HG03196 (cell line): ENCODE measurements around the gene RFPL3.
"Not testable (repeated sequence)": the region's sequence is repeated elsewhere in the genome, so short reads cannot be mapped to it uniquely, and the experiment has no call there.

Source experiments
- ATAC-seq: cut with Tn5 transposase; IDR thresholded peaks from one replicate; pipeline ENCODE4 v1.9.1; 2021; ENCODE audit not compliant: unreplicated experiment

Gene RFPL3

DNA sequence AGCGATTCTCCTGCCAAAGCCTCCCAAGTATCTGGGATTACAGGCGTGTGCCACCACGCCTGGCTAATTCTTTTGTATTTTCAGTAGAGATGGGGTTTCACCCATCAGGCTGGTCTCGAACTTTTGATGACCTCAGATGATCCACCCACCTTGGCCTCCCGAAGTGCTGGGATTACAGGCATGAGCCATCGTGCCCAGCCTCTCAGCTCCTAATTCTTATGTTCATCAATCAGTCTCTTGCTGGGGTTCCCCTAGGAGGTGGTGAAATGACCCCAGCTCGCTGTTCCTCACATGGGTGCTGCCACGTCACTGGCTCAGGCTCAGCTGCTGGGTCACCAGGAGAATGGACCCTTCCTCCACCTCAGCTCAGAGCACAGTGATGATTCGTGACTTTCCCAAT lies at the start of gene RFPL3:
TSS of gene RFPL3 (plus strand) at position 301 of the 400 bp plus-strand sequence. CDS start 205 bp downstream, outside the sequence.
- not testable (repeated sequence) for ATAC-seq

DNA sequence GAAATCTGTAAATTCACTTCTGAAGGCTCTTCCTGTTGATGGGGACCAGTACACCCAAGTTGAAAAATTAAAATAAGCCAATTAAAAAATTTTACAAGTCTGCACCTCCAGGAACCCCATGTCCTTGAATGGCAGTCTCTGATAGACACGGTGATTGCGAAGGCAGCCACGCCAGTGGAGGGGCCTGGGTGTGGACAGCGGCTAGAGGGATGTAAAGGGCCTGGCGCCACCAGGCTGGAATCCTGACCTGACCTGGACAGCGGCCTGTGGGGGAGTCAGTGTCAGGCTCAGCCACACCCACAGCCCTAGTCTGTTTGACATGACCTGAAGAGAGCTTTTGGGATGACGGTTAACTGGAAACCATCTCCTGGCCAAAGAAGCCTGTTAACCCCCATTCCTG lies 49.5 kb upstream of the RFPL3 start:
- no peak for ATAC-seq

DNA sequence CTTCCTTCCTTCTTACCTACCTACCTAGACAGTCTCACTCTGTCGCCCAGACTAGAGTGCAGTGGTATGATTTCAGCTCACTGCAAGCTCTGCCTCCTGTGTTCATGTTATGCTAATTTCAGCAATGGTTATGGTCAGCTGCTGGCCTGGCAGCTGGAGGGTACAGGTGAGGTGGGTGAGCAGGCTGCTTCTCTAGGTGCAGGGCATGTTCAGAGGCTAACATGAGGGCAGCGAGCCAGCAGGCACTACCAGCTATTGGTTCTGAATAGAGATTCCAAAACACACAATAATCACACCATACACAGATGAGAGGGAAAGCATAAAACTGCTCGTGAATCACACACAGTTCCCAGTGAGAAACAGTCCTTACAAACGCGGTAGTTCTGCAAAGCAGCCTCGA lies 48.7 kb upstream of the RFPL3 start:
- no peak for ATAC-seq

DNA sequence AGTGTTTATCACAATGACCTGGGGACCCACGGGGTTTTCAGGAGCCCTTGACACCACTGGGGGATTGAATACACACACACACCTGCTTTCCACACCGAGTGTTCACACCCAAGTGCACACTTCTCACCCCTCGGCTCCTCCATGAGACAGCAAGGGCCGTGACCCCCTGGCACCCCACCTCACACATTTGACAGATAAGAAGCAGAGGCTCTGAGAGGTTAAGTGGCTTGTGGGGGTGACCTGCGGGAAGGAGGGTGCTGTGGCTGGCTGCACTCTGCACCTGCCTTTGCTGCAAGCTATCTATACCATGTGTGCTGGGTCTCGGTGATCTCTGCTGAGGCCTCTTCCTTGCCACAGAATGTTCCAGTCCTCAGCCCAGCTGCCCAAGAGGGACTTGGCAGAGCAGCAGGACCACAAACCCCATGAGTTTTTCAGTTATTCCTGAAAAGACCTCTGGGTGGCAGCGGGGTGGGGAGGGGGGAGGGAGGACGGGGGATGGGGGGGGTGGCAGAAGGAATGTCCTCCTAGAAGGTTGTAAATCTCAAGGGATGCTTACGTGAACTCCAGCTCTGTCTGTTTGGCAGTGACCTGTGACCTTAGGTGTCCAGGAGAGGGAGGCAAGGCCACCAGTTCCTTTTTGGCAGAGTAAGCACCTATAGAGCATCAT lies 47.9 kb upstream of the RFPL3 start:
- no peak for ATAC-seq

DNA sequence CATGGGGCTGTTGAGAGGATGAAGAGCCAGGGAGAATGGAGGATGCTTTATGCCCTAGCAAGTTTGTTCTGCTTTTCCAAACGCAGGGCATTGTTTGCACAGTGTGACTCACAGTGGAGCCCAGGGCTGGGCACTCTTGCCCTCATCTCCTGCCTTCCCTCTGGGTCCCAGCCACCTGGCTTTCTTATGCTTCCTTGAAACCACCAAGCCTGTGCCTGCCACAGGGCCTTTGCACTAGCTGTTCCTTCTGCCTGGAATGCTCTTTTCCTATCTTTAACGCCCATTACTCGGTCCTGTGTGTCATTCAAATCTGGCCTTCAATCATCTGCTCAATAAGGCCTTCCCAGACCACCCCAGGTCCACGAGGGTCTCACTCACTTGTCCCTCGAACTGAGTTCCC lies 46.9 kb upstream of the RFPL3 start:
- no peak for ATAC-seq

DNA sequence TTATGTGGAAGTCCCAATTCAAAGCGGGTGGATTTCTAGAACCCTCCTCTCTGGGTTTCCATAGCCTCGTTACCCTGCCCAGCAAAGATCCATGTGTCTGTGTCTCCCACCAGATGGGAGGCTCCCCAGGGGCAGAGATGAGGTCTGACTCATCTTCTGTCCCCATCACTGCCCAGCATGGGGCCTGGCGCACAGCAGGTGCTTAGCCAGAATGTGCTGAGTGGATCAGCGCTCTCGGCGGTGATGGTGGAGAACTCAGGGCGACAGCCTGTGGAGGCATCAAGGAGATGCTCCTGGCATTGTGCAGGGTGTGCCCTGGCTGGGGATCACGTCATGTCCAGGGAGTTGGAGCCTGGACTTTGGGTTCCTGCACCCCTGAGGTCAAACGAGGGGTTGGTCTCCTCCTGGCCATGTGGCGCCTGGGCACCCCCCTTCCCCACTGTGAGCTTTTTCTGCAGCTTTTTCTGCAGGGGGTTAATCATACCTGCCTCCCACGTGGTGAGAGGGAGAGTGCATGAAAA lies 46.1 kb upstream of the RFPL3 start:
- ATAC-seq = no peak

DNA sequence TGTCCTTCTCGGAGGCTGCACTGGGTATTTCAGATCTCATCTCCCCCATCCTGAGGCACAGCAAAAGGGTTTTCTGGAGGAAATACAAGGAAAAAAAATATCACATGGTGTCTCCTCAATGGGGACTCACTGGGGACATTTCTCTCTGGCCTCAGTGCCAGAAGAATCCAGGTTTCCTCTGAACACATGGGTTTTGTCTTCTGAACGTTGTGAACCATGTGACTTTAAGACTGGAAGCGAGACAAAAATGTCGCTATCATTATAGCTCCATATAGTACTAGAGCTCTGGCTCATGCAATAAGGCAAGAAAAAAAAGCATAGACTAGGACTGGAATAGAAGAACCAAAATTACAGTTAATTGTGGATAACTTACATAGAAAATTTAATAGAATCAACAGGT lies 44.9 kb upstream of the RFPL3 start:
- no peak for ATAC-seq

DNA sequence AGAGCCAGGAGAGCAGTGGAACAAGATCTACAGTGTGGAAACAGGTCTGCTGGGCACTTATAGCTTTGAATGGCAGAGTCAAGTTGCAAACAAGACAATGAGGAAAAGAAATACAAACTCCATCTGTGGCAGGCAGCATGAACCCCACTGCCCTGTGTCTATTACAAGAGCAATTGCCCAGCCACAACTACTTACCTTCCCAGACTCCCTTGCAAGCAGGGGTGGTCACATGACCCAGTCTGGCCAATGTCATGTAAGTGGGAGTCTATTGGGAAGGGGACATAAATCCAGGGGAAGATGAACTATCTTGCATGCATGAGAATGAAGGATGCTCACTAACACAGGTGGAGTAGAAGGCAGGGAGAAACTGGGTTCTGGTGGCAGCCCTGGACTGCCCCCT lies 44.1 kb upstream of the RFPL3 start:
- ATAC-seq = no peak

DNA sequence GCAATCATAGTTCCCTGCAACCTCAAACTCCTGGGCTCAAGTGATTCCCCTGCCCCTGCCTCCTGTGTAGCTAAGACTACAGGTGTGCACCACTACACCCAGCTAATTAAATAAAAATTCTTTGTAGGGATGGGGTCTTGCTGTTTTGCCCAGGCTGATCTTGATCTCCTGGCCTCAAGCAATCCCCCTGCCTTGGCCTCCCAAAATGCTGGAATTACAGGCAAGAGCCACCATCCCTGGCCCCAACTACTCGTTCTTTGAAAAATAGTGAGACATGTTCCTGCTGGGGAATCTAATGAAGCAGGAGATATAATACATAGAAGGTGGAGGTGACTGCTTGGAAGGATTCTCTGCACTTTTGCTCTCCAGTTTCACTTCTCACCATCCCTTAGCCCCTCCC lies 40.1 kb upstream of the RFPL3 start:
- ATAC-seq = no peak

DNA sequence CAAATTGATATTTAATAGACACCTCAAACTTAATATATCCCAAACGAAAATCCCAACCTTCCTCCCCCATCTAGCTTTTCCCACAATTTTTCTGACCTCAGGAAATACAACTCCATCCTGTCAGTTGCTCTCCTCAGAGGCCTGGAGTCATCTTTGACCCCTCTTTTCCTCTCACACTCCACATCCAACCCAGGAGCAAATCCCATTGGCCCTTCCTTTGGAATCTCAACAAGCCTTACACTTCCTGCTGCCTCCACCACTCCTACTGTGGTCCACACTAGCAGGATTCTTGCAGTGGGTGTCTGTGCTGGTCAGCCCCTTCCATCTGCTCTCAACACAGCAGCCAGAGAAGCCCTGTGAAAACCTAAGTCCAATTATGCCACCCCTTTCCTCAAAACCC lies 39.3 kb upstream of the RFPL3 start:
- no peak for ATAC-seq

DNA sequence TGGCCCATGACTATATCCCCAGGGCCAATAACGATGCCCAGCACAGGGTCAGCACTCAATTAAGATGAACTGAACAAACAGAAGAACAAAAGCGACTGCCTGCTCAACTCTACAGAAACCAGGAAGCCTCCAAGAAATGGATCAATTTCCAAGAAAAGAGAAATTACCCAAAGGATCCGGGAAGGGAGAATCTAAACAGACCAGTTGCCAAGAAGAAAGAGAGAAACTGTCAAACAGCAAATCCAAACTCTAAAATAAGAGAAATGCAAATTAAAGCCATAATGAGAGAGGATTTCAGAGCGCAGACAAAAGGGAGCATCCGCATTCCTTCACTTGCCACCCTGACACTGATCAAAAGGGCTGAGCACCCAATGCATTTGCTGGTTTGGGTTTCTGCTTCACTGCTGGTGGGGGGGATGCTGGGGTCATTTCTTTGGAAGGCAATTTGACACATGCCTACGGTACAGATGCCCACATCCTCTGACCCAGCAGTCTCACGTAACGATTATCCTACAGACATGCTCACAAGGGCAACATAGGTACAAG lies 37.7 kb upstream of the RFPL3 start:
- ATAC-seq = no peak

DNA sequence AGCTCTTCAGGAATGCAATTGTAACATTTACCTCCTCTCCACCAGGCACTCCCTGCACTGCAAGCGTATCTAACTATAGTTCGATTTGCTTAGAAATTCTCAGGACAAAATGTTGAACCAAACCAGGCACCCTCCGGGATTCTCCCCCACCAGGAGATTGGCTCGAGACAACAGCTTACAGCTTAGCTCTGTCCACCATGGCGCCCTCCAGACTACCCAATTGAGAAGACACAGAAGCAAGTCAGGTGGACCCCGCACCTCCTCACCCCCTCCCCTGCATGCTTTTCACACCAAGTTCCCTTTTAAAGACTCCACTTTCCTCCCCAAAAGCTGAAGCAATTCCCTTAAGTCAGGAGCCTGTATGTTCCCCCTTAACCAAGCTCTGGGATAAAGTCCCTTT lies 34.7 kb upstream of the RFPL3 start:
- ATAC-seq = no peak

DNA sequence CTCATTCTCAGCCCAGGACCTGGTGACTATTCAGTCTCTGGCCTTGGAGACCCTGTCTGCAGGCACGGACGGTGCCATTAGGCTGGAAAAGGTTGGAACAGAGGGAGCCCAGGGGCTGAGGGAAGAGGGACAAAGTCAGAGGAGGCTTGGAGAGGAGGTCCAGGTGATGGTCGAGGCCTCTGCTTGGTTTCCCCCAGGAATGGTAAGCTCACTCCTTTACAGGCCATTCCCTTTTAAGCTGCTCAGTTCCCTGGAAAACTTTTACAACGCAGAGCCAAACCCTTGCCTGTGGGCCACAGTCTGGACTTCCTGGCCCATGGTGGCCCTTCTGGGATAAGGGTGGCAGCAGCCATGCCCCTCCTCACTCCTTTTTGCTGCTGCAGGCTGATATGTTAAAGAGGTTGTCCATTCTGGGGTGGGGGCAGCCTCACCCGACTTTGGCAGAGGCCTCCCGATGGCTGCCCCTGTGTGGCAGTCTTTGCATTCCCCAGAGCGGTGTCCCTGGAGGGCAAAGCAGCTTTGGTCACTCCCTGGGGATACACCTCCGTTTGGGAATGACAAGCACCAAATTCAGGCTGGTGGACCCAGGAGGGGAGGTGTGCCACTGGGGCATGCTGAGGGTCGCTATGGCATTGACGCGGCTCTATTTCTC lies 34.0 kb upstream of the RFPL3 start:
- no peak for ATAC-seq

DNA sequence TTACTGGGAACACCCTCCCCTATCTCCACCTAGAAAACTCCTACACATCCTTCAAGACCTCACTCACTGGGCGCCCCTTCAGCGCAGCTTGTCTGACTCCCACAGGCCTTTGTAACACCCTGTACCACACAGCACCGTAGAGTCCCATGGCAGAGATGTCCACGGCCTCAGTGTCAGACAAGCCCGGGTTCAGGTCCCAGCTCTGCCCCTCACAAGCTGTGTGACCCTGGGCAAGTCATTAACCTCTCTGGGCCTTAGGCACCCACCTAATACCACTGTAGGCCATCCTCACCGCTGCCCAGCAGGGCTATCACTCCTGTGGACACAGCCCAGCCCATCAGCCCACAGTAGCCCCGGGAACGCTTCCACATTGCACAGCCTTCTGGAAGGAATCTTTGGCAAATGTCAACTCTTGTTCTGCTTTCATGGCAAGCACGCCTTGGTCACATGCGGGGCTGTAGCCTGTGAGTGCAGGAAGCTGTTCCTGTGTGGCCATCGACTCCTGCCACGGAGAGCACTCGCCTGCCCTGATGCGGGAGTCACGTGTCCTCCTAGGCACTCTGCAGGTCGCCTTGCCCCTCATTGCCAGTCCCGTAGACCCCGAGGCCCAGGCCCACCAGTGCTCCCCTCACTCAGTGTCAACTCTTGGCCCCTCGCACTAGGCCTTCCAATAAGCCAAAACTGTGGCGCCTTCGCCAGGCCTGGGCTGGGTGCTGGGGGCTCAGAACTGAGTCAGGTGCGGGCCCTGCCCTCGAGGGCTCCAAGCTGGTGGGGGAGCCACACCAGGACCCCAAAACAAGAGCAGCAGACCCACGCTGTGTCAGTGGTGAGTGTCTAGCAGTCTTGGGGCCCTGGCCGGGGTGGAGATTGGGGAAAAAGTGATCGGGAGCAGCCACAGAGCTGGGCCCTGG lies 32.9 kb upstream of the RFPL3 start:
- no peak for ATAC-seq

DNA sequence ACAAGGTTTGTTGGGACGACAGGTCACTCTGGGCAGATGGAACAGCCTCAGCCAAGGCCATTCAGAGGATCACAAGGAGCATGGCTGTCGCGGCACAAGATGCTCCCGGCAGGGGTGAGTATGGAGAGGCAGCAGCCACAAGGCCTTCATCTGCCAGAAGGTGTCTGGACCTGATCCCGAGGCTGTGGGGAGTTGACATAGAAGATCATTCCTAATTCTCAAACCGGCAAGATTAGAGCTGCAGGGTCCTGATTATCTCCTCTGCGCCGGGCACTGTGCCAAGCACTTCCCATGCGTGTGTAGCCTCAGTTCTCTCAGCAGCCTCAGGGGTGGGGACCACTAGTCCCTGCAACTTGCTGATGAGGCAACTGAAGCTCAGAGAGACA lies 32.3 kb upstream of the RFPL3 start:
- no peak for ATAC-seq

DNA sequence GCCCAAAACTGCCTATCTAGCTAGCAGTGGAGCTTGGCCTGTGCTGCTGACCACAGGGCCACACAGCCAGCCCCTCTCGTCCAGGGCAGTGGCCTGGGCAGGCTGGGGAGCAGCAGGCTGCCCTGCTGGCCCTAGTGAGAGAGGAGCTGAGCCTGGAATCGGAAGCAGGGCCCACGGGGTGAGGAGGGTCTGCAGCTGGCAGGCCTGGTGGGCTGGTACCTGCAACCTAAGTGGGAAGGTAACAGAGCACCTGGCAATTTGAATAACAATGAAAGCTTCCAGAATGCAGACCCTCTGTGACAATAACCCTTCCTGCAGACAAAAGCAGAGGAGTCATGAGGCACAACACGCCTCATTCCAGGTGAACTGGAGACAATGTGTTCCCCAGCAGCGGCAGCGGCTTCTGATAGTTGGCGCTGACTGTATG lies 31.8 kb upstream of the RFPL3 start:
- no peak for ATAC-seq

DNA sequence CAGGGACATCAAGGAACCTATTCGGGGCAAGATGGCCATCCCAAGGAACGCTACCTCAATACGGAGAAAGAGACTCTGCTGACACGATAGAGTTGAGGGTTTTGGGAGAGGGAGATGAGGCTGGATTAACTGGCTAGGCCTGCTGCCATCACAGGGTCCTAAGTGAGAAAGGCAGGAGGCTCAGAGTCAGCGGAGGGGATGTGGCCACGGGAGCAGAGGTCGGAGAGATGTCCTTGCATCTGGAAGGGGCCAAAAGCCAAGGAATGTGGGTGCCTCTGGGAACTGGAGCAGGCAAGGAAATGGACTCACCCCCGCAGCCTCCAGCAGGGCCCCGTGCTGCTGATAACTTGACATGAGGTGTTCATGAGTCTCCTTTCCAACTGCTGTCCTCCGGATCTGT lies 31.0 kb upstream of the RFPL3 start:
- ATAC-seq = no peak

DNA sequence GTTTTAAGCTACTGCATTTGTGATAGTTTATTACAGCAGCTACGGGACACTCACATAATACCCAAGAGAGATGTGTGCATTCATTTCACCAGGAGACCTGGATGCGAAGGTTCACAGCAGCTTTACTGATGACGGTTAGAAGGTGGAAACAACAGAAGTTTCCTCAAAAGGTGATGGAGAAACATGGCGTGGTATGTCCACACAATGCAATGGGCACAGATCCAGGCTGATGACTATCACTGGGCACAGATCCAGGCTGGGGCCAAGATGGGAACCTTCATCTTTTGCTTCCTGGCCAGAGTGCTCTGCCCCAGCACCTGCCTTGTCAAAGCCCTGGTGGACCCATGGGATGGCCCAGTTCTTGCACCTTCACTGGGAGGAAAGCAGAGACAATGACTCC lies 30.6 kb upstream of the RFPL3 start:
- no peak for ATAC-seq

DNA sequence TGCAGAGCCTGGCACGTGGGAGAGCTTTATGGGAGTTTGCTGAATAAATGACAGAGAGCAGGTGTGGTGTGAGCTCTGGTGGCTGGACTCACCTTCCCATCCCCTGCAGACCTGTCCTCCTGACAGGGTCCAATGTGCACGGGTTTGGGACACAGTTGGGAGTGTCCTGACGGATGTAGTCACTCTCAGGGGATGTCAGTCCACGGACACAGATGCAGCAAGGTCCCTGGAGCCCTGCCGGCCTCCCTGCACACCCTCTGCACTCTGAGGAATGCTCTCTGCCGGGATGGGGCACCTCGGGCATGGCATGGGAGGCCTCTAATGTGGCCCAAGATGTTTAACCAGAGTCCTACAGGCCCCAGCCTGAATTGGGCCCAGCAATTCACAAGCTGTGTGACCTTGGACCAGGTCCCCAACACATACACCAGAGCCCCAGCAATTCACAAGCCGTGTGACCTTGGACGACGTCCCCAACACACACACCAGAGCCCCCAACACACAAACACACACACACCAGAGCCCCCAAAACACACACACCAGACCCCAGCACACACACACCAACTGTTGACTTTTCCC lies 30.0 kb upstream of the RFPL3 start:
- no peak for ATAC-seq

DNA sequence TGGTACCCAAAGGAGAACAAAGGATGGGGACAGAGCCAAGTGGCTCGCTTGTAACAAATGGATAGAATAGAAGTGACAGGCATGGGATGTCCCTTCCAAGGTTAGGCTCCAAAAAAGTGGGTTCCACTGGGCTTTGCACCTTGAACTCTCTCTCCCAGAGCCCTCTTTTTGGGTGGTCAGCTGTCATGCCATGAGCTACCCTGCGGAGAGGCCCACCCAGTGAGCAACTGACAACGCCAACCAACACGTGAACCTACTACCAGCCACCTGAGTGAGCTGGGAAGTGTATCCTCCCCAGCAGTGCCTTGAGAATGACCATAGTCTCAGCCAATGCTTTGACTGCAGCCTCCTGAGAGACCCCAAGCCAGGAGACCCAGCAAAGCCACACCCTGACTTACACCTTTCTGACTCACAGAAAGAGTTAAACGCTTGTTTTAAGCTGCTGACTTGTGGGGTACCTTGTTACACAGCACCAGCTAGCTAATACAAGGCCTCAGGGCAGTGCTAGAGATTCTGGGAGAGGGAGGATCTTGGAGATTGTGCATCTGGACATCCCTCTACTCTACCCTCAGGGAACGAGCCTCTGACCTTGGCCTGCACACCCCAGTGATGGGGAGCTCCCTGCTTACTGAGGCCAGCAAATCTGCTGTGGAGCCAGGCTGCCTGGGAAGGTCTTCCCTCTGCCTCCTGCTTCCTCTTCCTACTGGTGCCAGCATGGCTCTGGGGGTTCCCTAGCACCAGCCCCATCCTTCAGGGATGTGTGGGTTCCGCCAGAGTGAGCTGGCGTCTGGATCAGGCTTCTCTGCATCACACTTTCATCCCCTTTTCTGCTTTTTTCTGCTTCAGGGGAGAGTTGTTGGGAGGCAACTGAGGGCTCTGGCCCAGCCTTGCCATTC lies 29.1 kb upstream of the RFPL3 start:
- no peak for ATAC-seq
